ENCODE measurements around the gene RCAN1. TPM values are rescaled to one million over a fixed set of nuclear protein-coding genes. Genes with fewer than 3 reads are reported as not detected.

Gene RCAN1
- total and polyA plus RNA-seq, 9 of the 15 experiments (the other 6 are each of a cell fraction or from before 2014, with no cell fraction given): 4.4 to 16.5 (median 12.3) TPM

DNA sequence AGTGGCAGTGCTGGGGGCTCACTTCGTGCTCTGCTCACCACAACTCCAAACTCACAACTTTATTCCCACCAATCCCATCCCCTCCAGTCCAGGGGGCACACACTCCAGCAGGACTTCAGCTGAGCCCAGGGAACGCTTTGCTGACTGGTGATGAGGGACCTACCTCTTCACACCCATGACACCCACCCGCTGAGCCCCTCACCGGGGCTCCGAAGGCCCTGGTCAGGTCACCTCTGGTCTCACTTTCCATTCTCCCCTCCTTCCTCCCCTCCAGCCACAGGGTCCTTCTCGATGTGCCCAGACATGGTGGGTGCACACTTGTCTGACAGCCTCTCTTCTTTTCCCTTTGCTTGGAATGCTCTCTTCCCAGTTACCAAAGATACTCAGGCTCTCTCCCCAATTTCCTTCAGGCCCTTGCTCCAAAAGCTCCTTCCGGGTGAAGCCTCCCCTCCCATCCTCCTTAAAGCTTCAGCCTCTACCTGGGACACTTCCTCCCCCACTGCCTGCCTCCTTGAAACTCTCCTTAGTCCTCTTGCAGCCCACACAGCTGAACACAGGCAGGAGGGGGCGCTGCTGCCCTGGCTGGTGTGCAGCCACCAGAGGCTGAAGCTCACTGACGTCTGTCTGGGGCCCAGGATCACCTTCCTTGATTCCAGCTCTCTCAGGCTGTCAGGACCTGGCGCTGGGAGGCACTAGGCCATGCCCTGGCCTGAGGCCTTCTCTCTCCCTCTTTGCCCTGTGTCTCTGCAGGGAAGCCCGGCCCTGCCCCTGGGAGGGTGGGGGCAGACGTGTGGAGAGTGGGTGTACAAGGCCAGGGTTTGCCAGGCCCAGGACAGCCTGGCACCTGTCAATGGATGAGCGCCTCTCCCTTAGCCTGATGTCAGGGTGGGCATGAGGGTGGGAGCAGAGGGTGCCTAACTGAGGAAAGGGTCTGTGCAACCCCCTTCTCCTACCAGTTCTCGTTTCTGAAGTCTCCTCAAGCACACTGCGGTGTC is 104.5 kb downstream of the RCAN1 start (continued):
- TF ChIP-seq, protein P1, sequence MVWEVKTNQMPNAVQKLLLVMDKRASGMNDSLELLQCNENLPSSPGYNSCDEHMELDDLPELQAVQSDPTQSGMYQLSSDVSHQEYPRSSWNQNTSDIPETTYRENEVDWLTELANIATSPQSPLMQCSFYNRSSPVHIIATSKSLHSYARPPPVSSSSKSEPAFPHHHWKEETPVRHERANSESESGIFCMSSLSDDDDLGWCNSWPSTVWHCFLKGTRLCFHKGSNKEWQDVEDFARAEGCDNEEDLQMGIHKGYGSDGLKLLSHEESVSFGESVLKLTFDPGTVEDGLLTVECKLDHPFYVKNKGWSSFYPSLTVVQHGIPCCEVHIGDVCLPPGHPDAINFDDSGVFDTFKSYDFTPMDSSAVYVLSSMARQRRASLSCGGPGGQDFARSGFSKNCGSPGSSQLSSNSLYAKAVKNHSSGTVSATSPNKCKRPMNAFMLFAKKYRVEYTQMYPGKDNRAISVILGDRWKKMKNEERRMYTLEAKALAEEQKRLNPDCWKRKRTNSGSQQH (CRISPR knock-in tag; IDR thresholded peaks at IDR 0.05): 0 out of 2 replicates have a peak, but pooled peaks have one; percentile 59
- peak in 1 of 2 experiments; percentile 56; a peak in 2 of 4 replicates for TF ChIP-seq MAZ (CRISPR knock-in tag; conservative IDR thresholded peaks at IDR 0.05 in 1 of 2, IDR thresholded peaks at IDR 0.05 in 1 of 2)
- TF ChIP-seq, protein P2, sequence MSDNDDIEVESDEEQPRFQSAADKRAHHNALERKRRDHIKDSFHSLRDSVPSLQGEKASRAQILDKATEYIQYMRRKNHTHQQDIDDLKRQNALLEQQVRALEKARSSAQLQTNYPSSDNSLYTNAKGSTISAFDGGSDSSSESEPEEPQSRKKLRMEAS (CRISPR knock-in tag; IDR thresholded peaks at IDR 0.05): no peak
- TF ChIP-seq CC2D1A (IDR thresholded peaks at IDR 0.05): peak; percentile 27; the same call in 1 of the 2 replicates
- no peak for TF ChIP-seq MYC (IDR thresholded peaks at IDR 0.05; ENCODE audit: low read depth, low read length)
- no peak for TF ChIP-seq MYC (CRISPR knock-in tag; IDR thresholded peaks at IDR 0.05; ENCODE audit: borderline replicate concordance, low read depth)
- no peak for TF ChIP-seq TEAD4 (IDR thresholded peaks at IDR 0.05; ENCODE audit: low read length)
- TF ChIP-seq TEAD4 (CRISPR knock-in tag; IDR thresholded peaks at IDR 0.05; ENCODE audit: borderline replicate concordance): no peak
- peak; percentile 38; the same call in 1 of the 2 replicates for TF ChIP-seq ATF7 (IDR thresholded peaks at IDR 0.05)
- TF ChIP-seq NELFE (IDR thresholded peaks at IDR 0.05; ENCODE audit: insufficient read depth, insufficient read length): no peak
- TF ChIP-seq, protein P3, sequence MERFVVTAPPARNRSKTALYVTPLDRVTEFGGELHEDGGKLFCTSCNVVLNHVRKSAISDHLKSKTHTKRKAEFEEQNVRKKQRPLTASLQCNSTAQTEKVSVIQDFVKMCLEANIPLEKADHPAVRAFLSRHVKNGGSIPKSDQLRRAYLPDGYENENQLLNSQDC (CRISPR knock-in tag; IDR thresholded peaks at IDR 0.05): no peak
- TF ChIP-seq ILF3 (IDR thresholded peaks at IDR 0.05; ENCODE audit: borderline replicate concordance): no peak
- peak; percentile 63; the same call in 1 of the 2 replicates for TF ChIP-seq SPI1 (IDR thresholded peaks at IDR 0.05; ENCODE audit: borderline replicate concordance, low read depth, low read length)
- no peak for TF ChIP-seq ZNF41 (CRISPR knock-in tag; conservative IDR thresholded peaks at IDR 0.05)
- TF ChIP-seq RAD21 (CRISPR knock-in tag; conservative IDR thresholded peaks at IDR 0.05 in 1 of 2, IDR thresholded peaks at IDR 0.05 in 1 of 2): peak; percentile 98 to 99
- no peak for TF ChIP-seq ZNF263 (CRISPR knock-in tag; IDR thresholded peaks at IDR 0.05; ENCODE audit: borderline replicate concordance)
- peak in 1 of 2 experiments; percentile 36; a peak in 1 of 4 replicates for TF ChIP-seq RCOR1 (IDR thresholded peaks at IDR 0.05; ENCODE audit: borderline replicate concordance in 1 of 2, low read depth in 2 of 2, low read length in 2 of 2)
- peak; percentile 70 for TF ChIP-seq SMC3 (conservative IDR thresholded peaks at IDR 0.05; ENCODE audit: insufficient read depth, low read depth, low read length)
- TF ChIP-seq CBFA2T2 (conservative IDR thresholded peaks at IDR 0.05): no peak
- no peak for TF ChIP-seq ZEB2 (IDR thresholded peaks at IDR 0.05)
- peak; percentile 76; the same call in 1 of the 2 replicates for TF ChIP-seq STAG1 (CRISPR knock-in tag; IDR thresholded peaks at IDR 0.05; ENCODE audit: borderline replicate concordance)
- TF ChIP-seq ZNF76 (CRISPR knock-in tag; IDR thresholded peaks at IDR 0.05; ENCODE audit: borderline replicate concordance): no peak
- no peak for TF ChIP-seq BCL6 (CRISPR knock-in tag; IDR thresholded peaks at IDR 0.05)
- TF ChIP-seq, protein P4, sequence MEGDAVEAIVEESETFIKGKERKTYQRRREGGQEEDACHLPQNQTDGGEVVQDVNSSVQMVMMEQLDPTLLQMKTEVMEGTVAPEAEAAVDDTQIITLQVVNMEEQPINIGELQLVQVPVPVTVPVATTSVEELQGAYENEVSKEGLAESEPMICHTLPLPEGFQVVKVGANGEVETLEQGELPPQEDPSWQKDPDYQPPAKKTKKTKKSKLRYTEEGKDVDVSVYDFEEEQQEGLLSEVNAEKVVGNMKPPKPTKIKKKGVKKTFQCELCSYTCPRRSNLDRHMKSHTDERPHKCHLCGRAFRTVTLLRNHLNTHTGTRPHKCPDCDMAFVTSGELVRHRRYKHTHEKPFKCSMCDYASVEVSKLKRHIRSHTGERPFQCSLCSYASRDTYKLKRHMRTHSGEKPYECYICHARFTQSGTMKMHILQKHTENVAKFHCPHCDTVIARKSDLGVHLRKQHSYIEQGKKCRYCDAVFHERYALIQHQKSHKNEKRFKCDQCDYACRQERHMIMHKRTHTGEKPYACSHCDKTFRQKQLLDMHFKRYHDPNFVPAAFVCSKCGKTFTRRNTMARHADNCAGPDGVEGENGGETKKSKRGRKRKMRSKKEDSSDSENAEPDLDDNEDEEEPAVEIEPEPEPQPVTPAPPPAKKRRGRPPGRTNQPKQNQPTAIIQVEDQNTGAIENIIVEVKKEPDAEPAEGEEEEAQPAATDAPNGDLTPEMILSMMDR (IDR thresholded peaks at IDR 0.05 in 2 of 3, conservative IDR thresholded peaks at IDR 0.05 in 1 of 3; ENCODE audit: insufficient read depth in 2 of 3, low read depth in 1 of 3, low read length in 3 of 3): peak; percentile 86 to 92 (median 90)
